ENCODE data around the gene SLC25A45. TPM values are rescaled to one million over a fixed set of nuclear protein-coding genes. Genes with fewer than 3 reads are reported as not detected.

The SLC25A45 gene
- total RNA-seq, 1 donor from 2014 or later = 5.3 TPM

- H3K4me3 Mint-ChIP-seq (ENCODE audit: low read depth) = no peak overlapping the region
- no peaks in the 10 kb centered on the region for H3K27me3 Mint-ChIP-seq
- H3K27ac Mint-ChIP-seq = no peak overlapping the region
- DNase-seq (ENCODE audit: low spot score, unreplicated experiment) = no peak
- no peak for TF ChIP-seq CTCF (IDR thresholded peaks at IDR 0.05; ENCODE audit: unreplicated experiment)
- H3K36me3 Mint-ChIP-seq (ENCODE audit: insufficient read depth) = no peaks in the 10 kb centered on the region
- H3K4me1 Mint-ChIP-seq (ENCODE audit: low read depth) = peaks cover 15% of the 10 kb centered on the region
- no peaks in the 10 kb centered on the region for H3K9me3 Mint-ChIP-seq (ENCODE audit: low read depth)
Measured at GRCh38 chr11:65363770-65364169, 18.7 kb downstream of the SLC25A45 start.

GRCh38 chr11:65362966-65363365, 19.5 kb downstream of the SLC25A45 start:
- H3K4me1 Mint-ChIP-seq (ENCODE audit: low read depth) = peaks cover 17% of the 10 kb centered on the region
- no peaks in the 10 kb centered on the region for H3K36me3 Mint-ChIP-seq (ENCODE audit: insufficient read depth)
- TF ChIP-seq CTCF (IDR thresholded peaks at IDR 0.05; ENCODE audit: unreplicated experiment) = no peak
- H3K27me3 Mint-ChIP-seq = no peaks in the 10 kb centered on the region
- no peak overlapping the region for H3K4me3 Mint-ChIP-seq (ENCODE audit: low read depth)
- no peak overlapping the region for H3K27ac Mint-ChIP-seq
- no peak for DNase-seq (ENCODE audit: low spot score, unreplicated experiment)
- no peaks in the 10 kb centered on the region for H3K9me3 Mint-ChIP-seq (ENCODE audit: low read depth)

GRCh38 chr11:65362320-65362931, 20.0 kb downstream of the SLC25A45 start:
- Mint-ChIP-seq H3K4me1 (ENCODE audit: low read depth) (peaks cover 20% of the 10 kb centered on the region), H3K9me3 (ENCODE audit: low read depth) (no peaks in the 10 kb centered on the region), H3K27ac (no peak overlapping the region), H3K4me3 (ENCODE audit: low read depth) (no peak overlapping the region), H3K27me3 (no peaks in the 10 kb centered on the region), H3K36me3 (ENCODE audit: insufficient read depth) (no peaks in the 10 kb centered on the region)
- no peak for DNase-seq (ENCODE audit: low spot score, unreplicated experiment)
- no peak for TF ChIP-seq CTCF (IDR thresholded peaks at IDR 0.05; ENCODE audit: unreplicated experiment)

GRCh38 chr11:65357856-65358356, 24.5 kb downstream of the SLC25A45 start:
- TF ChIP-seq CTCF (IDR thresholded peaks at IDR 0.05; ENCODE audit: unreplicated experiment) = no peak
- Mint-ChIP-seq H3K4me1 (ENCODE audit: low read depth) (peaks cover 21% of the 10 kb centered on the region), H3K9me3 (ENCODE audit: low read depth) (no peaks in the 10 kb centered on the region), H3K36me3 (ENCODE audit: insufficient read depth) (no peaks in the 10 kb centered on the region), H3K27me3 (no peaks in the 10 kb centered on the region), H3K4me3 (ENCODE audit: low read depth) (no peak overlapping the region), H3K27ac (no peak overlapping the region)
- no peak for DNase-seq (ENCODE audit: low spot score, unreplicated experiment)

GRCh38 chr11:65356394-65356972, 26.0 kb downstream of the SLC25A45 start:
- no peak for TF ChIP-seq CTCF (IDR thresholded peaks at IDR 0.05; ENCODE audit: unreplicated experiment)
- DNase-seq (ENCODE audit: low spot score, unreplicated experiment) = no peak
- Mint-ChIP-seq H3K27me3 (no peaks in the 10 kb centered on the region), H3K4me1 (ENCODE audit: low read depth) (peaks cover 21% of the 10 kb centered on the region), H3K36me3 (ENCODE audit: insufficient read depth) (peaks cover 6% of the 10 kb centered on the region), H3K9me3 (ENCODE audit: low read depth) (no peaks in the 10 kb centered on the region), H3K4me3 (ENCODE audit: low read depth) (peak overlapping the region; percentile 57), H3K27ac (no peak overlapping the region)
